ENCODE measurements around the gene CCDC88C.
A peak's percentile ranks its signal among the peaks of the same experiment; 100 is the strongest.
"Not testable (repeated sequence)": the region's sequence is repeated elsewhere in the genome, so short reads cannot be mapped to it uniquely, and the experiment has no call there.

Gene CCDC88C, protein sequence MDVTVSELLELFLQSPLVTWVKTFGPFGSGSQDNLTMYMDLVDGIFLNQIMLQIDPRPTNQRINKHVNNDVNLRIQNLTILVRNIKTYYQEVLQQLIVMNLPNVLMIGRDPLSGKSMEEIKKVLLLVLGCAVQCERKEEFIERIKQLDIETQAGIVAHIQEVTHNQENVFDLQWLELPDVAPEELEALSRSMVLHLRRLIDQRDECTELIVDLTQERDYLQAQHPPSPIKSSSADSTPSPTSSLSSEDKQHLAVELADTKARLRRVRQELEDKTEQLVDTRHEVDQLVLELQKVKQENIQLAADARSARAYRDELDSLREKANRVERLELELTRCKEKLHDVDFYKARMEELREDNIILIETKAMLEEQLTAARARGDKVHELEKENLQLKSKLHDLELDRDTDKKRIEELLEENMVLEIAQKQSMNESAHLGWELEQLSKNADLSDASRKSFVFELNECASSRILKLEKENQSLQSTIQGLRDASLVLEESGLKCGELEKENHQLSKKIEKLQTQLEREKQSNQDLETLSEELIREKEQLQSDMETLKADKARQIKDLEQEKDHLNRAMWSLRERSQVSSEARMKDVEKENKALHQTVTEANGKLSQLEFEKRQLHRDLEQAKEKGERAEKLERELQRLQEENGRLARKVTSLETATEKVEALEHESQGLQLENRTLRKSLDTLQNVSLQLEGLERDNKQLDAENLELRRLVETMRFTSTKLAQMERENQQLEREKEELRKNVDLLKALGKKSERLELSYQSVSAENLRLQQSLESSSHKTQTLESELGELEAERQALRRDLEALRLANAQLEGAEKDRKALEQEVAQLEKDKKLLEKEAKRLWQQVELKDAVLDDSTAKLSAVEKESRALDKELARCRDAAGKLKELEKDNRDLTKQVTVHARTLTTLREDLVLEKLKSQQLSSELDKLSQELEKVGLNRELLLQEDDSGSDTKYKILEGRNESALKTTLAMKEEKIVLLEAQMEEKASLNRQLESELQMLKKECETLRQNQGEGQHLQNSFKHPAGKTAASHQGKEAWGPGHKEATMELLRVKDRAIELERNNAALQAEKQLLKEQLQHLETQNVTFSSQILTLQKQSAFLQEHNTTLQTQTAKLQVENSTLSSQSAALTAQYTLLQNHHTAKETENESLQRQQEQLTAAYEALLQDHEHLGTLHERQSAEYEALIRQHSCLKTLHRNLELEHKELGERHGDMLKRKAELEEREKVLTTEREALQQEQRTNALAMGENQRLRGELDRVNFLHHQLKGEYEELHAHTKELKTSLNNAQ (N-terminal part only)

DNA sequence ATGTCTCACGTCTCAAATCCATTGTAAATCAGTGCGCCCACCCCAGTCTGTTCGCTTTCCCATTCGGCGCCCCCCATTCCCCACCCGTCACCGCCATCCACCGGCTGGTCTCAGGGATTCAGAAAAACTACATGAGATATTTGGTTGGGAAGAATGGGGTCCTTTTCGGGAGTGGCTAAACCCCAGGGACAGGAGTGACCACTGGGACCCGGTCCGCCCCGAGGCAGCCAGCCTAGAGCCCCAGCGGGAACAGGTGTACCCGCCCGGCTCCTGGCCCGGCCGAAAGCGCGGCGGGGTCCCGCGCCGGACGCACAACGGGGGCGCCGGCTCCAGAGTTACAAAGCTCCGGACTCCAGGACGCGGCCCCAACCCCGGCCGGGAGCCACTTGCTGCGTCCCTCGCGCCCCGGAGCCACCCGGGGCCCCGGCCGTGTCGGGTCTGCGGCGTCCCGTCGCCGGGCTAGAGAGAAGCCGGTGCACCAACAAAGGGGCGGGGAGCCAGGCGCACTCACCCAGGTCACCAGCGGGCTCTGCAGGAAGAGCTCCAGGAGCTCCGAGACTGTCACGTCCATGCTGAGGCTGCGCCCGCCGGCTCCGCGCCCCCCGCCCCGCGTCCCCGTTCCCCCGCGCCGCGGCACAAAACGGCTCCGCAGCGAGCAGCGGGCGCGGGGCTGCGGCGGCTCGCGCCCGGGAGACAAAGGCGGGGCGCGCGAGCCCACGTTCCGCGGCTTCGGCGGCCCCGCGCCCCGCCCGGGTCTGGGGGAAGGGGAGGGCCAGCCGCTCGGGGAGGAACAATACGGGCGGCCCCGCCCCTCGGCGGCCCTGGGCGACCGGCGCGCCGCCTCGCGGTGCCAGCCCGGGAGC lies at the start of gene CCDC88C:
Gene CCDC88C, minus strand, starts transcription at position 701 of the 863 bp plus-strand sequence. Its CDS starts 130 bp downstream, at position 571.
- peak; percentile 83 for DNase-seq

- DNase-seq: no peak
These were observed 48.6 kb upstream of the CCDC88C start for GRCh38 chr14:91466192-91466591.

DNA sequence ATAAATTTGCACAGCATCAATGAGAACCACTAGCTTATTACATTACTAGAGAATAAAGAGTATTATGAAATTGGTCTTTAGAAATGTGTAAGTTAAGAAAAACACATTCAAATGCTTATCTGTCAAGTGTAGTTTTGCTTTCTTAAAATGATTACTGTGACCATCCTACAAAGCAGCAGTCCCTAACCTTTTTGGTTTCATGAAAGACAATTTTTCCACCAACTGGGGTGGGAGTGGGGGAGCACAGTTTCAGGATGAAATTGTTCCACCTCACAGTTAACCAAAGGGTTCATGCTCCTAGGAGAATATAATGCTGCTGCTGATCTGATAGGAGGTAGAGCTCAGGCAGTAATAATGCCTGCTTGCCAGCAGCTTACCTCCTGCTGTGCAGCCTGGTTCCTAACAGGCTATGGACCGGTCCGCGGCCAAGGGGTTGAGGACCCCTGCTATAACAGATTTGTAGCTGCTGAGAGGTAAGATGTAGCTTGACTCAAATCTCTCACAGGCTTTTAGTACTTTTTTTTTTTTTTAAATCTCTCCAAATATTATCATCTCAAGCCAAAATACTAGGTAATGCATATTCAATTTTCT lies 47.1 kb upstream of the CCDC88C start:
- peak; percentile 35 for DNase-seq

DNA sequence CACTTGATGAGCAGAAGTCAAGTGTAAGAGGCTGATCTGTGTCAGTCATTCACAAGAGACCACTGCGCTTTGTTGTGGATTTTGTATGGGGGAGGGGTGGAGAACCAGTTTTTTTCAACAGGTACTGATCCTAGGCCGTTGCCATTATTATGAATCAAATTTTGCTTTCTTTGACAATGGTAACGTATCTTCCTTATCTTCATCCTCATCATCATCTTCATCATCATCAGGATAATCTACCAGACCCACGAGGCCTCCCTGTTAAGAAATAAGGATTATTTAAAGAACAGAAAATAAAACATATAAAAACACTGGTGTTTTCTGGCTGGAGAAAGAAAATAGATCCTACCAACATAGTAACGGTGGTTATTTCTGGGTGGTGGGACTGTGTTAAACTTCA lies 41.0 kb upstream of the CCDC88C start:
- no peak for DNase-seq

- no peak for DNase-seq
These were observed 38.7 kb upstream of the CCDC88C start for GRCh38 chr14:91456283-91456682.

- DNase-seq: no peak
These were observed 37.0 kb upstream of the CCDC88C start for GRCh38 chr14:91454580-91454979.

GRCh38 chr14:91454155-91454554 lies 36.5 kb upstream of the CCDC88C start:
- DNase-seq: no peak

- no peak for DNase-seq
These were observed 36.1 kb upstream of the CCDC88C start for GRCh38 chr14:91453744-91454143.

DNA sequence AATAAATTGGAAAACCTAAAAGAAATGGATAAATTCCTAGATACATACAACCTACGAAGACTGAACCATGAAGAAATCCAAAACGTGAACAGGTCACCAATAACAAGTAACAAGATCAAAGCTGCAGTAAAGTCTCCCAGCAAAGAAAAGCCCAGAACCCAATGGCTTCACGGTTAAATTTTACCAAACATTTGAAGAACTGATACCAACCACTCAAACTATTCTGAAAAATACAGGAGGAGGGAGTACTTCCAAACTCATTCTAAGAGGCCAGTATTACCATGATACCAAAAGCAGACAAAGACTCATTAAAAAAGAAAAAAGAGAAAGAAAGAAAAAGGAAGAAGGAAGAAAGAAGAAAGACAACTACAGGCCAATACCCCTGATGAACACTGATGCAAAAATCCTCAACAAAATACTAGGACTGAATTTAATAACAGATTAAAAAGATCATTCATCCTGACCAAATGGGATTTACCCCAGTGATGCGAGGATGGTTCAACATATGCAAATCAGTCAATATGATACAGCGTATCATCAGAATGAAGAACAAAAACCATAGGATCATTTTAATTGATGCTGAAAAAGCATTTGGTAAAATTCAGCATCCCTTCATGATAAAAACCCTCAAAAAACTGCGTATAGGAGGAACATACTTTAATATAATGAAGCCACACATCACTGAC lies 26.9 kb upstream of the CCDC88C start:
- DNase-seq: no peak

DNA sequence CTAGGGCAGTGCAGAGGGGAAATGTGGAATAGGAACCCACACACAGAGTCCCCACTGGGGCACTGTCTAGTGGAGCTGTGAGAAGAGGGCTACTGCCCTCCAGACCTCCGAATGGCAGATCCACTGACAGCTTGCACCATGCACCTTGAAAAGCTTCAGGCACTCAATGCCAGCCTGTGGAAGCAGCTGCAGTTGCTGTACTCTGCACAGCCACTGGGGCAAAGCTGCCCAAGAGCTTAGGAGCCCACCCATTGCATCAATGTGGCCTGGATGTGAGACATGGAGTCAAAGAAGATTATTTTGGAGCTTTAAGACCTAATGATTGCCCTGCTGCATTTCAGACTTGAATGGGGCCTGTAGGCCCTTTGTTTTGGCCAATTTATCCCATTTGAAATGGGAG lies 21.7 kb upstream of the CCDC88C start:
- DNase-seq: no peak

DNA sequence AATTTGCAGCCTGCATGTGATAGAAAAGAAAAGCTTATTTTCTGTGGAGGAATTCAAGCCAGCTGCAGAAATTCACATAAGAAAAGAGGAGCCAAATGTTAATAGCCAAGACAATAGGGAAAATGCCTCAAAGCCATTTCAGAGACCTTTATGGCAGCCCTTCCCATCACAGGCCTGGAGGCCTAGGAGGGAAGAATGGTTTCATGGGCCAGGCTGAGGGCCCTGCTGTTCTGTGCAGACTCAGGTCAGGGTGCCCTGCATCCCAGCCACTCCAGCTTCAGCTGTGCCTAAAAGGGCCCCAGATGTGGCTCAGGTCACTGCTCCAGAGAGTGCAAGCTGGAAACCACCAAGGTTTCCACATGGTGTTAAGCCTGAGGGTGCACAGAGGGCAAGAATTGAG lies 21.2 kb upstream of the CCDC88C start:
- no peak for DNase-seq

DNA sequence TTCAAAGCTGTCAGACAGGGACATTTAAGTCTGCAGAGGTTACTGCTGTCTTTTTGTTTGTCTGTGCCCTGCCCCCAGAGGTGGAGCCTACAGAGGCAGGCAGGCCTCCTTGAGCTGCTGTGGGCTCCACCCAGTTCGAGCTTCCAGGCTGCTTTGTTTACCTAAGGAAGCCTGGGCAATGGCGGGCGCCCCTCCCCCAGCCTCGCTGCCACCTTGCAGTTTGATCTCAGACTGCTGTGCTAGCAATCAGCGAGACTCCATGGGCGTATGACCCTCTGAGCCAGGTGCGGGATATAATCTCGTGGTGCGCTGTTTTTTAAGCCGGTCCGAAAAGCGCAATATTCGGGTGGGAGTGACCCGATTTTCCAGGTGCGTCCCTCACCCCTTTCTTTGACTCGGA lies 18.6 kb upstream of the CCDC88C start:
- not testable (repeated sequence) for DNase-seq

DNA sequence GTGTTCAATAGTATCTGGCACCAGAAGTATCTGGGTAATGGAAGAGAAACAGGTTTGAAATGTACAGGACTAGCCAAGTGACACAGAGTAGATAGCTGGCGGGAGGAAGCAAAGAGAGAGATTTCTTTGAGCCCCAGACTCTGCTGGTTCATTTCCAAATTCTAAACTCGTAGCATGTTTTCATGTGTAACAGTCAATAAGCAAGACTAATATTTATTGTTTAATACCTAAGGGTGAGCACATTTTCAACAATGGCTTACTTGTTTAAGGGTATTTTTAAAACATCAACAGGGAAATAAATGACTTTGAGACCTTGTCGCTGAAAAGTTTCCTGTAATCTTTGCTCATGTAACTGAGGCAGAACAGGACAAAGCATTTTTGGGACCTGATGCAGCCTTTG lies 11.8 kb upstream of the CCDC88C start:
- DNase-seq: no peak

DNA sequence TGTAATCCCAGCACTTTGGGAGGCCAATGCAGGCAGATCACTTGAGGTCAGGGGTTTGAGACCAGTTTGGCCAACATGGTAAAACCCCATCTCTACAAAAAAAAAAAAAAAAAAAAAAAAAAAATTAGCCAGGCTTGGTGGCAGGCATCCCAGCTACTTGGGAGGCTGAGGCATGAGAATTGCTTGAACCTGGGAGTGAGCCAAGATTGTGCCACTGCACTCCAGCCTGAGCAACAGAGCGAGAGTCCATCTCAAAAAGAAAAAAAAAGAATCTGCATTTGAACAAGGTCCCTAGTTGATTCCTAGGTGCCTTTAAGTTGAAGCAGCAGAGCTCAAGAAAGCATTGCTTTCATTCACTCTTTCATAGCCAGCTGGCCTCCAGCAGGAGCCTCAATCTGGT lies 11.3 kb upstream of the CCDC88C start:
- not testable (repeated sequence) for DNase-seq

GRCh38 chr14:91425531-91425944 lies 7.9 kb upstream of the CCDC88C start:
- not testable (repeated sequence) for DNase-seq

DNA sequence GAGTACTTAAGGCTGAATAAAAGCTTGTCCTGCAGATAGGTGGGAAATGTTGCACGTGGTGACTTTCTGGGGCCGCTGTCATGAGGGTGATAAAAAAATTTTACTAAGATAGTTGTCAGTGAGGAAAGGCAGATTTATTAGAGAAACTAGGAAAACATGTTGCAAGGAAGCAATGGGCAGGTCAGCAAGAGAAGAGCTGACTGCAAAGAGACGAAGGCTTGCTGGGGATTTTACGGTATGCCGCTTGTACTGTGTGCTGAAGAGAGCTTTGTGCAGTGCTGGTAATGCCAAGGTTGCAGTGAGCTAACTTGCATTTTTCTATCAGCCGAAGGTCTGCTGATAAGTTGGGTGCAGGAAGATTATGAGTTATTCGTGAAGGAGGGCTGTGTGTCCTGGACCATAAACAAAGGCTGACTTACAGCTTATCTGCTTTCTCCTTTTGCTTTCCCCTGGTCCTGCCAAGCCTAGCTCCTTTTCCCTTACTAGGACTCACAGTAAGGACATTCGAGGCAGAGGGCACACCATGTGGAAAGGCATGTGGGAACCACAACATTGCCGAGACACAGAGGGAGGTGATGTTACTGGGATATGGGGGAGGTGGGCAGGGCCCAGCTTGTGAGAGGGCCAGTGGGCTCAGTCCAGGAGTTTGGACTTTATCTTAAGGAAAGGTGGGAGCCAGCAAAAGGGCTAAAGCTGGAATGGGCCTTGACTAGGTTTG lies 7.4 kb upstream of the CCDC88C start:
- DNase-seq: no peak

DNA sequence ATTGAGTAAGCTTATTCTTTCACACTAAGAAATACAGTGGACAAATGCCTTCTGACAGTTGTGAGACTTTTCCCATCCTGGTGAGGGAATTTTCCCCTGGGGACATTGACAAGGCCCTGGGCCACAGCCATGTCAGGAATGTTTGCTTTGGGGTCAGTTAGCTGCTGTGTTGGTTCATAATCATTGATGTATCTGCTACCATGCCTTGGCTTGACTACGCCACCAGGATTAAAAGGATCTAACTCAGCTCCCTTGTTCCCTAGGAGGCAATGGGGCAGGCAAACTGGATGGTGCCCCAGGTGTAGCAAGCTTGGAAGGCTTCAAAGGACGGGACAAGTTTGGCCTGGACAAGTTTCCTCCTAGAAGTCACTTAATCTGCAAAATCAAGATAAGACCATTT lies 3.1 kb upstream of the CCDC88C start:
- DNase-seq: no peak

DNA sequence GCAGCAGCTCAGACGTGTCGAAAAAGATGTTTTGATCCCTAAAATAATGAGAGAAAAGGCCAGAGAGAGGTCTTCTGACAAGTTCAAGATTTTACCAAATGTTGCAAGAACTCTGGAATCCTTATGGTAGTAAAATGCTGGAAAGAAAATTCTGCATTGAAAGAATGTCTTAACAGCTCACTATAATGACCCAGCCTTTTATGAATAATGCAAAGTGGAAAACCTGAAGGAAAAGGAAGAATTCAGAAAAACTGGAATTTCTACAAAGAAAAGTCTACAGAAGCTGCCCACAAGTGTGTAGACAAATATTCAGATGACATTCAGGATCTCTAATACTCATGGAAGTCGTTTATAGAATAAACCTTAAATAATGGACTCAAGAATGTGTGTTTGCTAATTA lies 1.8 kb upstream of the CCDC88C start:
- DNase-seq: no peak

DNA sequence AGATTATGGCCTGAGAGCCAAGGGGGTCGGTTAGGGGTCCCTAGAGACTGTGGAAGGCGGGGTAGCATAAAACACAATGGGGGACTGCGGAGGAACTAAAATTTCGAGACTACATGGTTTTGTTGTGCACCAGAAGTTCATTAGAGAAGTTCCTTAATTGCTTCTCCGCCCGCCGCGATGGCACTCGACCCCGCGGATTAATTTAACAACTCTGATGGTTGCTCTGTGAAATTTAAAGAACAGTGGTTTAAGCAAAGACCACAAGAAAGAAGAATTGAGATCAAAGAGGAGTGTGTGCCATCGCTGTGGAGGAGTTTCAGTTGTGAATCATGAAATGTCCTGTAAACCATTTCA lies 1.4 kb upstream of the CCDC88C start:
- no peak for DNase-seq

GRCh38 chr14:91418387-91419043 lies 895 bp upstream of the CCDC88C start:
- peak; percentile 89 for DNase-seq

Data from activated CD4-positive, alpha-beta T cell treated with anti-CD3 and anti-CD28 coated beads for 48 hours (primary cell).